Chondrocyte (in vitro differentiated cells): ENCODE measurements around the gene WDR90. TPM values are rescaled to one million over a fixed set of nuclear protein-coding genes. Genes with fewer than 3 reads are reported as not detected.

ENCODE experiments used
- DNase-seq: peaks from one replicate; pipeline ENCODE4 v3.0.0; 2021; ENCODE audit warnings: mixed read lengths, low spot score
- H3K27ac Mint-ChIP-seq: one replicate; pipeline ENCODE4 v1.8.0; 2021; ENCODE audit warnings: mild to moderate bottlenecking, moderate library complexity, mixed read lengths; ENCODE audit not compliant: unreplicated experiment
- H3K27me3 Mint-ChIP-seq: 2 replicates; pipeline ENCODE4 v1.8.0; 2021; ENCODE audit warnings: low read depth, mixed read lengths
- H3K36me3 Mint-ChIP-seq: 2 replicates; pipeline ENCODE4 v1.8.0; 2021; ENCODE audit warnings: low read depth, mixed read lengths
- H3K4me1 Mint-ChIP-seq: 2 replicates; pipeline ENCODE4 v1.8.0; 2021; ENCODE audit warnings: low read depth, mild to moderate bottlenecking, mixed read lengths
- H3K4me3 Mint-ChIP-seq: one replicate; pipeline ENCODE4 v1.8.0; 2021; ENCODE audit warnings: mild to moderate bottlenecking, moderate library complexity, mixed read lengths; ENCODE audit not compliant: unreplicated experiment
- H3K9me3 Mint-ChIP-seq: 2 replicates; pipeline ENCODE4 v1.8.0; 2021; ENCODE audit warnings: low read depth, mixed read lengths
- CTCF ChIP-seq: fragments of 200-600 bp; sonication (generic); IDR thresholded peaks from 2 replicates; pipeline ENCODE4 v1.5.0; 2021; ENCODE audit warnings: antibody characterized with exemption, mild to moderate bottlenecking, moderate library complexity
- total RNA-seq: library from RNA; stranded (reverse); gene quantifications from 3 replicates; pipeline ENCODE4 v1.2.1, GENCODE V29; 2021

Gene WDR90
- total RNA-seq, 1 donor from 2014 or later = 17.0 TPM

- DNase-seq = no peak
- Mint-ChIP-seq H3K9me3 (no peaks in the 10 kb centered on the region), H3K36me3 (peaks cover 8% of the 10 kb centered on the region), H3K4me3 (peak overlapping the region; percentile 75), H3K4me1 (peaks cover 33% of the 10 kb centered on the region), H3K27ac (peak overlapping the region; percentile 71), H3K27me3 (no peaks in the 10 kb centered on the region)
- no peak for TF ChIP-seq CTCF
These were observed 31.4 kb downstream of the WDR90 start for GRCh38 chr16:680625-680945.

GRCh38 chr16:680967-681745 lies 32.0 kb downstream of the WDR90 start:
- no peaks in the 10 kb centered on the region for H3K9me3 Mint-ChIP-seq
- H3K4me1 Mint-ChIP-seq = peaks cover 38% of the 10 kb centered on the region
- no peaks in the 10 kb centered on the region for H3K27me3 Mint-ChIP-seq
- peak overlapping the region; percentile 71 for H3K27ac Mint-ChIP-seq
- DNase-seq = no peak
- H3K36me3 Mint-ChIP-seq = peaks cover 10% of the 10 kb centered on the region
- H3K4me3 Mint-ChIP-seq = peak overlapping the region; percentile 75
- peak; percentile 38 for TF ChIP-seq CTCF

- H3K27ac Mint-ChIP-seq = peak overlapping the region; percentile 71
- no peaks in the 10 kb centered on the region for H3K27me3 Mint-ChIP-seq
- no peak for TF ChIP-seq CTCF
- peaks cover 10% of the 10 kb centered on the region for H3K36me3 Mint-ChIP-seq
- no peak for DNase-seq
- H3K9me3 Mint-ChIP-seq = no peaks in the 10 kb centered on the region
- H3K4me3 Mint-ChIP-seq = peak overlapping the region; percentile 75
- H3K4me1 Mint-ChIP-seq = peaks cover 38% of the 10 kb centered on the region
These were observed 32.7 kb downstream of the WDR90 start for GRCh38 chr16:681746-682427.

- peak overlapping the region; percentile 59 for H3K27ac Mint-ChIP-seq
- TF ChIP-seq CTCF = no peak
- peaks cover 11% of the 10 kb centered on the region for H3K36me3 Mint-ChIP-seq
- peak overlapping the region; percentile 68 for H3K4me3 Mint-ChIP-seq
- no peaks in the 10 kb centered on the region for H3K9me3 Mint-ChIP-seq
- H3K27me3 Mint-ChIP-seq = no peaks in the 10 kb centered on the region
- DNase-seq = no peak
- peaks cover 38% of the 10 kb centered on the region for H3K4me1 Mint-ChIP-seq
These were observed 33.6 kb downstream of the WDR90 start for GRCh38 chr16:682493-683395.
